K562 (cell line): Measurements from ENCODE around the gene RAB21. TPM values are rescaled to one million over a fixed set of nuclear protein-coding genes. Genes with fewer than 3 reads are reported as not detected.

Source experiments
- CBX3 ChIP-seq, 2 experiments: IDR thresholded peaks; 1 replicate in 1 of 2; 2 replicates in 1 of 2; pipeline ENCODE4 v1.6.1; 2012; ENCODE audit warnings: inconsistent platforms in 2 of 2, low read length in 2 of 2, borderline replicate concordance in 1 of 2, control low read depth in 1 of 2
- CREB1 ChIP-seq, 2 experiments: sonication (generic) in 1 of 2; formaldehyde crosslinking in 1 of 2; IDR thresholded peaks; 2 replicates each; pipeline versions ENCODE4 v1.6.1 to v1.8.0; 2012 to 2022; ENCODE audit warnings: inconsistent platforms in 1 of 2, mild to moderate bottlenecking in 1 of 2, missing genetic modification reagents in 1 of 2, moderate library complexity in 1 of 2
- FIP1L1 ChIP-seq: fragments of 200-400 bp; formaldehyde crosslinking; IDR thresholded peaks from 2 replicates; pipeline ENCODE4 v1.6.1; 2018; ENCODE audit warnings: mild to moderate bottlenecking, low read depth, low read length; ENCODE audit not compliant: poor library complexity, severe bottlenecking
- MAFG ChIP-seq: fragments of 450-650 bp; conservative IDR thresholded peaks from 2 replicates; pipeline ENCODE4 v1.6.1; 2016; ENCODE audit warnings: missing genetic modification characterization, missing compliant biosample characterization
- SNIP1 ChIP-seq: fragments of 450-650 bp; IDR thresholded peaks from 2 replicates; pipeline ENCODE4 v1.7.1; 2017; ENCODE audit warnings: low read depth, mild to moderate bottlenecking
- ZC3H8 ChIP-seq: fragments of 450-650 bp; IDR thresholded peaks from 2 replicates; pipeline ENCODE4 v1.6.1; 2017
- ZEB2 ChIP-seq: fragments of 450-650 bp; IDR thresholded peaks from 2 replicates; pipeline ENCODE4 v1.6.1; 2016
- polyA plus RNA-seq, 8 experiments: library from polyadenylated mRNA; depleted of rRNA in 4 of 8; stranded (reverse) in 5 of 8; unstranded in 3 of 8; fragments of >200 nt; fragmentation: Nextera tagmentation in 2 of 8; fragmentation: Illumina TruSeq in 1 of 8; extraction: Ambion mirVana in 2 of 8; extraction: Trizol in 1 of 8; gene quantifications; 2 replicates each; pipeline versions ENCODE4 v1.2.1 to v1.2.3, GENCODE V29; 2011 to 2014; ENCODE audit warnings: inconsistent platforms in 1 of 8, missing spikeins in 1 of 8
- total RNA-seq, 7 experiments: library from RNA; depleted of rRNA in 6 of 7; stranded (reverse); fragments of >200 nt in 6 of 7; fragmentation: Illumina TruSeq in 2 of 7; extraction: Trizol in 2 of 7; gene quantifications; 2 replicates each; pipeline versions ENCODE4 v1.2.1 to v1.2.3, GENCODE V29; 2011 to 2021; ENCODE audit warnings: low replicate concordance in 1 of 7
- TF ChIP-seq, protein P1 (sequence below): sonication (generic); formaldehyde crosslinking; IDR thresholded peaks from 2 replicates; pipeline ENCODE4 v1.8.0; 2022; ENCODE audit warnings: mild to moderate bottlenecking, missing genetic modification reagents
- TF ChIP-seq, protein P2 (sequence below), 2 experiments: fragments of 200-800 bp in 1 of 2; sonication (Bioruptor generic) in 1 of 2; sonication (generic) in 1 of 2; formaldehyde crosslinking in 1 of 2; IDR thresholded peaks in 1 of 2; conservative IDR thresholded peaks in 1 of 2; 2 replicates each; pipeline versions ENCODE4 v1.5.0 to v1.6.1; 2016 to 2020; ENCODE audit warnings: missing compliant biosample characterization in 1 of 2, missing genetic modification characterization in 1 of 2, missing genetic modification reagents in 1 of 2
- TF ChIP-seq, protein P3 (sequence below): IDR thresholded peaks from 2 replicates; pipeline ENCODE4 v1.6.1; 2011; ENCODE audit warnings: borderline replicate concordance, low read depth, mild to moderate bottlenecking, moderate library complexity, low read length; ENCODE audit not compliant: insufficient read depth, poor library complexity, severe bottlenecking

Gene RAB21
- total and polyA plus RNA-seq, 9 of the 15 experiments (the other 6 are each of a cell fraction or from before 2014, with no cell fraction given), result 5.3 to 45.6 (median 19.6) TPM

DNA sequence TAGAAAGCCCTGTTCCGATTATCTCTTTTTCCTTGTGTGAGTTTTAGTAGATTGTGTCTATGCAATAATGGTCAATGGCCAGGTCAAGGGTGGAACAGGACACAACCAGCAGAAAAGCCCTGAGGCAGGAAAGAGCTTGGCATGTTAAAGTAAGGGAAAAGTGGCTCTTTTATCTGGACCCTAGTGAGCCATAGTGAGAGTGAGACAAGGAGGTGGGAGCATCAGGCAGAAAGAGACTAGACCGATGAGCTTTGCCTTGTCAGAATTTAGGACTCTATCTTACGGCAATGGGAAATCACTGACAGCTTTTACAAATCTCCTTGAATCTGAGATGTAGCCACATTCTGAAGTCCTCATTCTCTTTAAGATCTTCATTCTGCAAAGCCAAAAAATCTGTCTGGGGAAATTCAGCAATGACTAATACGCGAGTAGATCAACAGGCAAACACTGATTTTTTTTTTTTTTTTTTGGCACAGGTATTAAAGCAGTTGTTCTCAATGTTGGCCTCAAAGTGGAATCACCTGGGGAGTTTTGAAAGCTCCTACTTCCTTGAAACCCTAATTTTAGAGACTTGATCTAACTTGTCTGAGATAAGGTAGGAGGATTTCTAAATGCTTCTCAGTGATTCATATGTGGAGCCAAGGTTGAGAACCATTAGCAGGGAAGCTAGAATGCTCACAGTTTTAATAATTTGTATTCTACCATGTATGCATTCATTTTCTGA, 34.9 kb upstream of the RAB21 start (continued):
- no peak for TF ChIP-seq SNIP1
- TF ChIP-seq CBX3 (IDR thresholded peaks at IDR 0.05; ENCODE audit: borderline replicate concordance in 1 of 2, low read length in 2 of 2), result no peak
- TF ChIP-seq, protein P1, sequence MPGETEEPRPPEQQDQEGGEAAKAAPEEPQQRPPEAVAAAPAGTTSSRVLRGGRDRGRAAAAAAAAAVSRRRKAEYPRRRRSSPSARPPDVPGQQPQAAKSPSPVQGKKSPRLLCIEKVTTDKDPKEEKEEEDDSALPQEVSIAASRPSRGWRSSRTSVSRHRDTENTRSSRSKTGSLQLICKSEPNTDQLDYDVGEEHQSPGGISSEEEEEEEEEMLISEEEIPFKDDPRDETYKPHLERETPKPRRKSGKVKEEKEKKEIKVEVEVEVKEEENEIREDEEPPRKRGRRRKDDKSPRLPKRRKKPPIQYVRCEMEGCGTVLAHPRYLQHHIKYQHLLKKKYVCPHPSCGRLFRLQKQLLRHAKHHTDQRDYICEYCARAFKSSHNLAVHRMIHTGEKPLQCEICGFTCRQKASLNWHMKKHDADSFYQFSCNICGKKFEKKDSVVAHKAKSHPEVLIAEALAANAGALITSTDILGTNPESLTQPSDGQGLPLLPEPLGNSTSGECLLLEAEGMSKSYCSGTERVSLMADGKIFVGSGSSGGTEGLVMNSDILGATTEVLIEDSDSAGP (CRISPR knock-in tag), result no peak
- no peak for TF ChIP-seq ZC3H8
- no peak for TF ChIP-seq CREB1 (IDR thresholded peaks at IDR 0.05)
- no peak for TF ChIP-seq CREB1 (CRISPR knock-in tag; IDR thresholded peaks at IDR 0.05)
- TF ChIP-seq, protein P2, sequence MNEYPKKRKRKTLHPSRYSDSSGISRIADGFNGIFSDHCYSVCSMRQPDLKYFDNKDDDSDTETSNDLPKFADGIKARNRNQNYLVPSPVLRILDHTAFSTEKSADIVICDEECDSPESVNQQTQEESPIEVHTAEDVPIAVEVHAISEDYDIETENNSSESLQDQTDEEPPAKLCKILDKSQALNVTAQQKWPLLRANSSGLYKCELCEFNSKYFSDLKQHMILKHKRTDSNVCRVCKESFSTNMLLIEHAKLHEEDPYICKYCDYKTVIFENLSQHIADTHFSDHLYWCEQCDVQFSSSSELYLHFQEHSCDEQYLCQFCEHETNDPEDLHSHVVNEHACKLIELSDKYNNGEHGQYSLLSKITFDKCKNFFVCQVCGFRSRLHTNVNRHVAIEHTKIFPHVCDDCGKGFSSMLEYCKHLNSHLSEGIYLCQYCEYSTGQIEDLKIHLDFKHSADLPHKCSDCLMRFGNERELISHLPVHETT (CRISPR knock-in tag; conservative IDR thresholded peaks at IDR 0.05 in 1 of 2, IDR thresholded peaks at IDR 0.05 in 1 of 2), result no peak
- no peak for TF ChIP-seq ZEB2
- TF ChIP-seq, protein P3, sequence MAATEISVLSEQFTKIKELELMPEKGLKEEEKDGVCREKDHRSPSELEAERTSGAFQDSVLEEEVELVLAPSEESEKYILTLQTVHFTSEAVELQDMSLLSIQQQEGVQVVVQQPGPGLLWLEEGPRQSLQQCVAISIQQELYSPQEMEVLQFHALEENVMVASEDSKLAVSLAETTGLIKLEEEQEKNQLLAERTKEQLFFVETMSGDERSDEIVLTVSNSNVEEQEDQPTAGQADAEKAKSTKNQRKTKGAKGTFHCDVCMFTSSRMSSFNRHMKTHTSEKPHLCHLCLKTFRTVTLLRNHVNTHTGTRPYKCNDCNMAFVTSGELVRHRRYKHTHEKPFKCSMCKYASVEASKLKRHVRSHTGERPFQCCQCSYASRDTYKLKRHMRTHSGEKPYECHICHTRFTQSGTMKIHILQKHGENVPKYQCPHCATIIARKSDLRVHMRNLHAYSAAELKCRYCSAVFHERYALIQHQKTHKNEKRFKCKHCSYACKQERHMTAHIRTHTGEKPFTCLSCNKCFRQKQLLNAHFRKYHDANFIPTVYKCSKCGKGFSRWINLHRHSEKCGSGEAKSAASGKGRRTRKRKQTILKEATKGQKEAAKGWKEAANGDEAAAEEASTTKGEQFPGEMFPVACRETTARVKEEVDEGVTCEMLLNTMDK, result no peak
- TF ChIP-seq MAFG (tag), result no peak
- no peak for TF ChIP-seq FIP1L1
